Memory B cell (primary cell): Measurements from ENCODE around the gene NAALADL2.

Source experiments
- ATAC-seq: fragments of 150-1000 bp; cut with Tn5 transposase; 2 replicates; pipeline ENCODE4 v1.10.0; 2021; ENCODE audit warnings: low read depth, mild to moderate bottlenecking, moderate library complexity
- DNase-seq, 2 donors: peaks; one replicate each; pipeline ENCODE4 v3.0.0; 2022; ENCODE audit warnings: low spot score in 2 of 2
- H3K27ac Mint-ChIP-seq: one replicate; pipeline ENCODE4 v1.8.0; 2022; ENCODE audit warnings: mild to moderate bottlenecking, moderate library complexity, mixed read lengths
- H3K27me3 Mint-ChIP-seq: one replicate; pipeline ENCODE4 v1.8.0; 2022; ENCODE audit warnings: mixed read lengths
- H3K36me3 Mint-ChIP-seq: one replicate; pipeline ENCODE4 v1.8.0; 2022; ENCODE audit warnings: mild to moderate bottlenecking, mixed read lengths
- H3K4me1 Mint-ChIP-seq: one replicate; pipeline ENCODE4 v1.8.0; 2022; ENCODE audit warnings: mixed read lengths
- H3K4me3 Mint-ChIP-seq: one replicate; pipeline ENCODE4 v1.8.0; 2022; ENCODE audit warnings: mild to moderate bottlenecking, moderate library complexity, mixed read lengths
- H3K9me3 Mint-ChIP-seq: one replicate; pipeline ENCODE4 v1.8.0; 2022; ENCODE audit warnings: mixed read lengths

NAALADL2 gene

GRCh38 chr3:174937478-174937877 is 78.3 kb downstream of the NAALADL2 start:
- DNase-seq = no peak

DNA sequence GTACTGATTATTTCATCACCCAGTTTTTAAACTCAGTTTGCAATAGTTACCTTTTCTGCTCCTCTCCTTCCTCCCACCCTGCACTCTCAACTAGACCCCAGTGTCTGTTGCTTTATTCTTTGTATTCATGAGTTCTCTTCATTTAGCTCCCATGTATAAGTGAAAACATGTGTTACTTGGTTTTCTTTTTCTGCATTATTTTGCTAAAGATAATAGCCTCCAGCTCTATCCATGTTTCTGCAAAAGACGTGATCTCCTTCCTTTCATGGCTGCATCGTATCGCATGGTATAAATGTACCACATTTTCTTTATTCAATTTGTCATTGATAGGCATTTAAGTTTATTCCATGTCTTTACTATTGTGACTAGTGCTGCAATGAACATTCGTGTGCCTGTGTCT is 79.0 kb downstream of the NAALADL2 start:
- DNase-seq (no peak), ATAC-seq (no peak)
- no peaks in the 10 kb centered on the region for H3K27me3 Mint-ChIP-seq
- H3K4me3 Mint-ChIP-seq = no peak overlapping the region
- no peaks in the 10 kb centered on the region for H3K4me1 Mint-ChIP-seq
- peaks cover 5% of the 10 kb centered on the region for H3K9me3 Mint-ChIP-seq
- H3K36me3 Mint-ChIP-seq = no peaks in the 10 kb centered on the region
- H3K27ac Mint-ChIP-seq = no peak overlapping the region

More at GRCh38 chr3:174937478-174937877, 78.3 kb downstream of the NAALADL2 start:
- Mint-ChIP-seq H3K9me3 (peaks cover 5% of the 10 kb centered on the region), H3K36me3 (no peaks in the 10 kb centered on the region), H3K4me3 (no peak overlapping the region), H3K27ac (no peak overlapping the region), H3K27me3 (no peaks in the 10 kb centered on the region), H3K4me1 (no peaks in the 10 kb centered on the region)
- no peak for ATAC-seq

DNA sequence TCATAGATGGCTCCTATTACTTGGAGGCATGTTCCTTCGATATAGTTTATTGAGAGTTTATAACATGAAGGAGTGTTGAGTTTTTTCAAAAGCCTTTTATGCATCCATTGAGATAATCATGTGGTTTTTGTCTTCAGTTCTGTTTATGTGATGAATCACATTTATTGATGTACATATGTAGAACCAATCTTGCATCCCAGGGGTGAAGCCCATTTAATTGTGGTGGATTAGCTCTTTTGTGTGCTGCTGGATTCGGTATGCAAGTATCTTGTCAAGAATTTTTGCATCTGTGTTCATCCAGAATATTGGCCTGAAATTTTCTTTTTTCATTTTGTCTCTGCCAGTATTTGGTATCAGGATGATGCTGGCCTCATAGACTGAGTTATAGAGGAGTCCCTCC is 81.0 kb downstream of the NAALADL2 start:
- Mint-ChIP-seq H3K4me1 (no peaks in the 10 kb centered on the region), H3K4me3 (no peak overlapping the region), H3K27me3 (no peaks in the 10 kb centered on the region), H3K36me3 (no peaks in the 10 kb centered on the region), H3K27ac (no peak overlapping the region), H3K9me3 (peaks cover 5% of the 10 kb centered on the region)
- ATAC-seq (no peak), DNase-seq (no peak)

DNA sequence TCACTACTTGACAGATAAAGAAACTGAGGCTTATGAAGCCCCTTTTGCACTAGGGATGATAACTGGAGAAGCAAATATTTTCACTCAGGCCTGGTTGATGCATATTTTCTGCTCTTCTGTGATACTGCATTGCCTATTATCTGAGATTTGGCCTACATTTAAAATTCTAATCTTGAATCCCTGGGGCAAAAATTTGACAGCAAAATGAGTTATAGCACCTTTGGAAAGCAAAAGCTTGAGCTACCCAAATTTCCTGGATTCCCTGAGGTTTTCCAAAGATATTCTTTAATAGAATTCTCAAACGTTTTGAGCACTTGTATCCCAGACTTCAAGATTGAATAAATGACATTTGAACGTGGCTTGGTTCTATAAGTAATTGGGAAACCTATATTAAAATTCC is 86.1 kb downstream of the NAALADL2 start:
- ATAC-seq = no peak
- H3K9me3 Mint-ChIP-seq = peaks cover 2% of the 10 kb centered on the region
- H3K27me3 Mint-ChIP-seq = no peaks in the 10 kb centered on the region
- H3K27ac Mint-ChIP-seq = no peak overlapping the region
- no peaks in the 10 kb centered on the region for H3K4me1 Mint-ChIP-seq
- H3K4me3 Mint-ChIP-seq = no peak overlapping the region
- no peak for DNase-seq
- no peaks in the 10 kb centered on the region for H3K36me3 Mint-ChIP-seq

DNA sequence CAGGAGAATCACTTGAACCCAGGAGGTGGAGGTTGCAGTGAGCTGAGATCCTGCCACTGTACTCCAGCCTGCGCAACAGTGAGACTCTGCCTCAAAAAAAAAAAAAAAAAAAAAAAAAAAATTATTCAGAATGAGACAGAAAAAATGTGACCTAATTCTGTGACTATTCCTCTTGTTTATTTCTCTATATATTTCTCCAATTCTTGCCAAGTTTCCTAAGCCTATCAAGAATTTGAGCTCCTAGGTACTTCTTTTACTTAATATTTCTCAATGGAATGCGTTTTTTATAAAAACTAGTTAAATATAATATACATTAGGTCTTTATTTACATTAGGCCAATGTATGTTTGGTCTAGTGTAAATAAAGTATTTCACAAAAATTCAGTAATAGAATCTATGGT is 86.8 kb downstream of the NAALADL2 start:
- Mint-ChIP-seq H3K4me3 (no peak overlapping the region), H3K27me3 (no peaks in the 10 kb centered on the region), H3K4me1 (no peaks in the 10 kb centered on the region), H3K9me3 (peaks cover 2% of the 10 kb centered on the region), H3K27ac (no peak overlapping the region), H3K36me3 (no peaks in the 10 kb centered on the region)
- ATAC-seq = no peak
- DNase-seq = no peak

GRCh38 chr3:174949523-174949922 is 90.4 kb downstream of the NAALADL2 start:
- Mint-ChIP-seq H3K9me3 (no peaks in the 10 kb centered on the region), H3K4me3 (no peak overlapping the region), H3K27me3 (no peaks in the 10 kb centered on the region), H3K27ac (no peak overlapping the region), H3K36me3 (no peaks in the 10 kb centered on the region), H3K4me1 (no peaks in the 10 kb centered on the region)
- no peak for DNase-seq
- no peak for ATAC-seq

- H3K27me3 Mint-ChIP-seq = no peaks in the 10 kb centered on the region
- H3K4me1 Mint-ChIP-seq = no peaks in the 10 kb centered on the region
- ATAC-seq (no peak), DNase-seq (no peak)
- no peak overlapping the region for H3K4me3 Mint-ChIP-seq
- H3K27ac Mint-ChIP-seq = no peak overlapping the region
- H3K9me3 Mint-ChIP-seq = no peaks in the 10 kb centered on the region
- no peaks in the 10 kb centered on the region for H3K36me3 Mint-ChIP-seq
Measured at GRCh38 chr3:174951034-174951433, 91.9 kb downstream of the NAALADL2 start.

- Mint-ChIP-seq H3K9me3 (no peaks in the 10 kb centered on the region), H3K27ac (no peak overlapping the region), H3K4me3 (no peak overlapping the region), H3K27me3 (no peaks in the 10 kb centered on the region), H3K36me3 (no peaks in the 10 kb centered on the region), H3K4me1 (no peaks in the 10 kb centered on the region)
- no peak for DNase-seq
- ATAC-seq = no peak
Measured at GRCh38 chr3:174951498-174952005, 92.4 kb downstream of the NAALADL2 start.

- H3K4me1 Mint-ChIP-seq = no peaks in the 10 kb centered on the region
- no peak overlapping the region for H3K4me3 Mint-ChIP-seq
- H3K9me3 Mint-ChIP-seq = no peaks in the 10 kb centered on the region
- DNase-seq (no peak), ATAC-seq (no peak)
- H3K36me3 Mint-ChIP-seq = no peaks in the 10 kb centered on the region
- H3K27ac Mint-ChIP-seq = no peak overlapping the region
- no peaks in the 10 kb centered on the region for H3K27me3 Mint-ChIP-seq
Measured at GRCh38 chr3:174953068-174953467, 93.9 kb downstream of the NAALADL2 start.

DNA sequence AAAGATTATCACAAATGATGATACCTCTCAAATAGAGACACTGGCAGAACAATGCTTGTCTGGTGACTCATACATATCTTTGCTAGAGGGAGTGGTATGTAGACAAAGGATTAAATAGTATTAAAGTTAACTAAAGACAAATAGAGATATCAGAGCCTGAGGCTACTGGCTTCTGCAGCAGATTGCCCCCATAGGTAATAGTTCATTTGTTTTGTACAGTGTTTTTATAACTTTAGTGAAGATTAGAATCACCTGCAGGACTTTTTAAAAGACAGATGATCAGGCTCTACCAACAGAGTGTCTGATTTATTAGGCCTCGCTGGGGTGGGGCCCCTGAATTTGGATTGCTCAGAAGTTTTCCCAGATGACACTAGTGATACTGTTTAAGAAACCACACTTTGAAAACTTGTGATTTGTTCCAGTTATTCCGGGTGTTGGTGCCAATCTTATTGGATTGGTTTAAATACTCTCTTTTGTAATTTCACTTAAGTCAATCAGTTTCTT is 96.4 kb downstream of the NAALADL2 start:
- Mint-ChIP-seq H3K27me3 (no peaks in the 10 kb centered on the region), H3K27ac (no peak overlapping the region), H3K36me3 (no peaks in the 10 kb centered on the region), H3K9me3 (no peaks in the 10 kb centered on the region), H3K4me1 (no peaks in the 10 kb centered on the region), H3K4me3 (no peak overlapping the region)
- ATAC-seq (no peak), DNase-seq (no peak)

DNA sequence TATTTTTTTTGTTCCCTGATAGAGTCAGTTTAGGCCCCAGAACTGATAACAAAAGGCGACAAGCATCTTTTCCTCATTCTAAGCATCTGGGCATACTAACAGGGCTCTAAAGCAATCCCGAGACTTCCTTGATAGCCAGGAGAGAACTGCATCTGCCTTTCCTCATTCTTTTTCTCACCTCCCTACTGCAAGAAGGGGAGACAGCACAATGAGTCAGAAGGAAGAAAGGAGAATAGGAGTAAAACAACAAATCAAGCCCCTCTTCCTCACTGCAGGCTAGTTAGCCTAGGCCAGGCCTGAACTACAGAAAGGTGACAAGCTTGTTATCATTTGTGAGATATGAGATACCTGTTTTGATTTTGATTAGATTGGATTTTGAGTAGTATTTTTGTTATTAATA is 97.9 kb downstream of the NAALADL2 start:
- H3K4me1 Mint-ChIP-seq = no peaks in the 10 kb centered on the region
- H3K9me3 Mint-ChIP-seq = no peaks in the 10 kb centered on the region
- H3K36me3 Mint-ChIP-seq = no peaks in the 10 kb centered on the region
- H3K27ac Mint-ChIP-seq = no peak overlapping the region
- DNase-seq (no peak), ATAC-seq (no peak)
- no peaks in the 10 kb centered on the region for H3K27me3 Mint-ChIP-seq
- no peak overlapping the region for H3K4me3 Mint-ChIP-seq

- ATAC-seq (no peak), DNase-seq (no peak)
- no peaks in the 10 kb centered on the region for H3K27me3 Mint-ChIP-seq
- H3K4me1 Mint-ChIP-seq = no peaks in the 10 kb centered on the region
- H3K27ac Mint-ChIP-seq = no peak overlapping the region
- no peaks in the 10 kb centered on the region for H3K36me3 Mint-ChIP-seq
- no peak overlapping the region for H3K4me3 Mint-ChIP-seq
- no peaks in the 10 kb centered on the region for H3K9me3 Mint-ChIP-seq
Measured at GRCh38 chr3:174957551-174958001, 98.4 kb downstream of the NAALADL2 start.

DNA sequence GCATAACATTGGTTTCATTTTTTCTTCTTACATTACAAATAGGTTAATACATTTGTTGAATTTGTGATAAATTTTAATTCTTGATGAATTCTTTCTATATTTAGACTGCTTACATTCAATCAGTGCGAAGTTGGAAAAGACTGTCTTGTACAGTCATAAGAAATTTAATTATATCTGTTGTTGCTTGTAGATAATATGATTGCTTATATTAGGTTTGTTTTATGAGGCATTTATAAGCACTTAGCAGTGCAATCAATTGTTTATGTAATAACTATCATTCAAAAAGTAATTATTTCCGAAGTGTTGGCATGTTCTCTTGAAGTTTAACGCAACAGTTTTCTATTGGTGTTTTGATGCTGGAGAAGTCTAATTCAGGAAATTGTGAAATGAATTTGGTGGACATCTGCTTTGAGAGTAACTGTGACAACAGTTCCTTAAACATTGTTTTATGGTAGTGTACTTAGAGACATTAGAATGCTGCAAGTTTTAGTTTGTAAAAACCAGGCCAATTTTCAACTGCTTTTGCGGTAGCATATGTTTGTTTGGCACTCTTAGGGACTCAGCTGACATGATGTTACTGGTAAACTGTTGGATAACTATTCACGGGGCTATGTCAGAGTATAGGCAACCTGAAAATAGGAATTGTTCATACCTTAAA is 99.7 kb downstream of the NAALADL2 start:
- ATAC-seq (no peak), DNase-seq (no peak)
- H3K9me3 Mint-ChIP-seq = no peaks in the 10 kb centered on the region
- H3K27ac Mint-ChIP-seq = no peak overlapping the region
- no peaks in the 10 kb centered on the region for H3K27me3 Mint-ChIP-seq
- H3K36me3 Mint-ChIP-seq = no peaks in the 10 kb centered on the region
- no peaks in the 10 kb centered on the region for H3K4me1 Mint-ChIP-seq
- H3K4me3 Mint-ChIP-seq = no peak overlapping the region

- H3K9me3 Mint-ChIP-seq = no peaks in the 10 kb centered on the region
- H3K27me3 Mint-ChIP-seq = no peaks in the 10 kb centered on the region
- ATAC-seq (no peak), DNase-seq (no peak)
- H3K4me3 Mint-ChIP-seq = no peak overlapping the region
- no peaks in the 10 kb centered on the region for H3K36me3 Mint-ChIP-seq
- H3K27ac Mint-ChIP-seq = no peak overlapping the region
- no peaks in the 10 kb centered on the region for H3K4me1 Mint-ChIP-seq
Measured at GRCh38 chr3:174959556-174960065, 100.5 kb downstream of the NAALADL2 start.

- Mint-ChIP-seq H3K9me3 (no peaks in the 10 kb centered on the region), H3K36me3 (no peaks in the 10 kb centered on the region), H3K4me3 (no peak overlapping the region), H3K27ac (no peak overlapping the region), H3K27me3 (no peaks in the 10 kb centered on the region), H3K4me1 (no peaks in the 10 kb centered on the region)
- DNase-seq (no peak), ATAC-seq (no peak)
Measured at GRCh38 chr3:174960898-174961297, 101.8 kb downstream of the NAALADL2 start.
